CD4-positive, alpha-beta T cell treated with Interleukin-21 for 1 hour (primary cell): Measurements from ENCODE around the gene SORCS2.

Source experiments
- DNase-seq: peaks from one replicate; pipeline ENCODE4 v3.0.0-alpha.2; 2020

The SORCS2 gene

GRCh38 chr4:7294176-7294756, 101.9 kb downstream of the SORCS2 start:
- DNase-seq: no peak

GRCh38 chr4:7295197-7295910, 103.0 kb downstream of the SORCS2 start:
- DNase-seq: no peak

GRCh38 chr4:7295911-7296660, 103.7 kb downstream of the SORCS2 start:
- DNase-seq: no peak

- no peak for DNase-seq
Observed at GRCh38 chr4:7296661-7297335, 104.5 kb downstream of the SORCS2 start.

- no peak for DNase-seq
Observed at GRCh38 chr4:7297374-7297773, 105.0 kb downstream of the SORCS2 start.

GRCh38 chr4:7297881-7298280, 105.5 kb downstream of the SORCS2 start:
- no peak for DNase-seq

GRCh38 chr4:7298619-7299009, 106.3 kb downstream of the SORCS2 start:
- no peak for DNase-seq

- DNase-seq: no peak
Observed at GRCh38 chr4:7299010-7299907, 106.9 kb downstream of the SORCS2 start.

- DNase-seq: no peak
Observed at GRCh38 chr4:7299908-7300710, 107.8 kb downstream of the SORCS2 start.

GRCh38 chr4:7300711-7301095, 108.4 kb downstream of the SORCS2 start:
- DNase-seq: no peak

- no peak for DNase-seq
Observed at GRCh38 chr4:7301126-7301785, 108.9 kb downstream of the SORCS2 start.

GRCh38 chr4:7301846-7302630, 109.7 kb downstream of the SORCS2 start:
- DNase-seq: no peak

GRCh38 chr4:7302781-7303404, 110.6 kb downstream of the SORCS2 start:
- DNase-seq: no peak

- no peak for DNase-seq
Observed at GRCh38 chr4:7303561-7303960, 111.2 kb downstream of the SORCS2 start.

- DNase-seq: no peak
Observed at GRCh38 chr4:7304436-7304835, 112.1 kb downstream of the SORCS2 start.

- DNase-seq: no peak
Observed at GRCh38 chr4:7306021-7306965, 114.0 kb downstream of the SORCS2 start.

- no peak for DNase-seq
Observed at GRCh38 chr4:7306986-7307385, 114.6 kb downstream of the SORCS2 start.

GRCh38 chr4:7307394-7308099, 115.2 kb downstream of the SORCS2 start:
- DNase-seq: no peak
